ENCODE measurements around the gene SMIM11.
"Not testable (repeated sequence)": the region's sequence is repeated elsewhere in the genome, so short reads cannot be mapped to it uniquely, and the experiment has no call there.

Gene SMIM11

GRCh38 chr21:34354836-34355235, 20.5 kb upstream of the SMIM11 start:
- no peak for DNase-seq (ENCODE audit: low read depth in 2 of 3, low spot score in 2 of 3)

- DNase-seq (ENCODE audit: low read depth in 2 of 3, low spot score in 2 of 3), result no peak
Observed at GRCh38 chr21:34355570-34355969, 19.7 kb upstream of the SMIM11 start.

GRCh38 chr21:34357889-34358288, 17.4 kb upstream of the SMIM11 start:
- no peak for DNase-seq (ENCODE audit: low read depth in 2 of 3, low spot score in 2 of 3)

- DNase-seq (ENCODE audit: low read depth in 2 of 3, low spot score in 2 of 3), result no peak
Observed at GRCh38 chr21:34358866-34359265, 16.4 kb upstream of the SMIM11 start.

GRCh38 chr21:34360488-34361241, 14.6 kb upstream of the SMIM11 start:
- no peak for DNase-seq (ENCODE audit: low read depth in 2 of 3, low spot score in 2 of 3)

GRCh38 chr21:34362136-34362444, 13.2 kb upstream of the SMIM11 start:
- DNase-seq (ENCODE audit: low read depth in 2 of 3, low spot score in 2 of 3), result no peak

- DNase-seq (ENCODE audit: low read depth in 2 of 3, low spot score in 2 of 3), result no peak
Observed at GRCh38 chr21:34362670-34363069, 12.6 kb upstream of the SMIM11 start.

GRCh38 chr21:34363733-34364132, 11.6 kb upstream of the SMIM11 start, which contains the start of gene KCNE2:
TSS of gene KCNE2 (plus strand) at chr21:34364006. CDS start at chr21:34370479, 6,473 bp downstream.
- no peak for DNase-seq (ENCODE audit: low read depth in 2 of 3, low spot score in 2 of 3)

- DNase-seq (ENCODE audit: low read depth in 2 of 3, low spot score in 2 of 3), result no peak
Observed at GRCh38 chr21:34364921-34365320, 10.4 kb upstream of the SMIM11 start.

GRCh38 chr21:34365809-34366208, 9.5 kb upstream of the SMIM11 start:
- no peak for DNase-seq (ENCODE audit: low read depth in 2 of 3, low spot score in 2 of 3)

GRCh38 chr21:34367320-34367935, 7.9 kb upstream of the SMIM11 start:
- DNase-seq (ENCODE audit: low read depth in 2 of 3, low spot score in 2 of 3), result no peak

GRCh38 chr21:34369741-34370140, 5.6 kb upstream of the SMIM11 start:
- no peak for DNase-seq (ENCODE audit: low read depth in 2 of 3, low spot score in 2 of 3)

- DNase-seq (ENCODE audit: low read depth in 2 of 3, low spot score in 2 of 3), result no peak
Observed at GRCh38 chr21:34372321-34372720, 3.0 kb upstream of the SMIM11 start.

- not testable (repeated sequence) for DNase-seq (ENCODE audit: low read depth in 2 of 3, low spot score in 2 of 3)
Observed at GRCh38 chr21:34374462-34374861, 845 bp upstream of the SMIM11 start.

GRCh38 chr21:34375619-34375972, 289 bp downstream of the SMIM11 start:
- not testable (repeated sequence) for DNase-seq (ENCODE audit: low read depth in 2 of 3, low spot score in 2 of 3)

- DNase-seq (ENCODE audit: low read depth in 2 of 3, low spot score in 2 of 3), result not testable (repeated sequence)
Observed at GRCh38 chr21:34383138-34383537, 7.8 kb downstream of the SMIM11 start.

- DNase-seq (ENCODE audit: low read depth in 2 of 3, low spot score in 2 of 3), result not testable (repeated sequence)
Observed at GRCh38 chr21:34383724-34384415, 8.6 kb downstream of the SMIM11 start.

GRCh38 chr21:34400522-34400921, 25.2 kb downstream of the SMIM11 start:
- DNase-seq (ENCODE audit: low read depth in 2 of 3, low spot score in 2 of 3), result not testable (repeated sequence)

GRCh38 chr21:34404742-34405141, 29.4 kb downstream of the SMIM11 start:
- not testable (repeated sequence) for DNase-seq (ENCODE audit: low read depth in 2 of 3, low spot score in 2 of 3)

GRCh38 chr21:34405686-34406085, 30.4 kb downstream of the SMIM11 start:
- DNase-seq (ENCODE audit: low read depth in 2 of 3, low spot score in 2 of 3), result not testable (repeated sequence)

GRCh38 chr21:34406102-34406501, 30.8 kb downstream of the SMIM11 start:
- not testable (repeated sequence) for DNase-seq (ENCODE audit: low read depth in 2 of 3, low spot score in 2 of 3)

- not testable (repeated sequence) for DNase-seq (ENCODE audit: low read depth in 2 of 3, low spot score in 2 of 3)
Observed at GRCh38 chr21:34406676-34407075, 31.4 kb downstream of the SMIM11 start.
